GM12892 (cell line): ENCODE results near the gene PLA2G3.

Source experiments
- POLR2A ChIP-seq: IDR thresholded peaks from 2 replicates; pipeline ENCODE4 v1.6.1; 2011; ENCODE audit warnings: low read depth, low read length, control low read depth
- TAF1 ChIP-seq: IDR thresholded peaks from 2 replicates; pipeline ENCODE4 v1.6.1; 2011; ENCODE audit warnings: low read depth, mild to moderate bottlenecking, control low read depth, low read length, borderline replicate concordance

DNA sequence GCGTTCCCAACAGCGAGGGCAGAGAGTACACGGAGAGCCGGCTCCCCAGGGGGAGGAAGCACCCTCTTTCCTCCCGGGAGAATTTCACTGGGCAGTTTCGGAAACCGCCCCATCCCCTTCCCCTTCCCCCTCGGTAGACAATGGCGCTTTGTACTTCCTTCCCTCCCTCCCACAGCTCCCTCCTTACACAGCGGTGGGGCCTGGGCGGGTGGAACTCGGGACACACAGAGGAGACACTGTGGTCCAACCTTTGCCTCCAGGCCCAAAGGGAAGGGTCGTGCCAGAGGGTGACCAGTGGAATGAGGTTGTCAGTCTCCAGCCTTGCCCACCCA, 54.8 kb downstream of the PLA2G3 start:
- TF ChIP-seq POLR2A (no peak), TAF1 (no peak)
